OCI-LY7 (cell line): ENCODE results near the gene LIN37. TPM values are rescaled to one million over a fixed set of nuclear protein-coding genes. Genes with fewer than 3 reads are reported as not detected.

Experiments used
- BruUV-seq: library from RNA; stranded (reverse); fragments of 400-500 nt; replicated peaks from 2 replicates; lab custom pipeline; 2021; lab: Mats Ljungman, UMichigan
- CTCF ChIA-PET: fragments of 300-600 bp; sonication (Branson Sonifier 250); formaldehyde crosslinking; loops from one replicate; lab custom pipeline; 2022; ENCODE audit warnings: antibody characterized with exemption; ENCODE audit not compliant: unreplicated experiment; lab: Charles Lee
- POLR2A ChIA-PET: fragments of 300-600 bp; sonication (Branson Sonifier 250); formaldehyde crosslinking; loops from one replicate; lab custom pipeline; 2022; ENCODE audit warnings: antibody characterized with exemption; lab: Charles Lee
- DNase-seq: peaks from one replicate; pipeline ENCODE4 v3.0.0-alpha.2; 2015; ENCODE audit warnings: low spot score
- H2AFZ ChIP-seq: fragments of 200-600 bp; sonication (generic), shearing (Covaris generic); 2 replicates; pipeline ENCODE4 v1.6.1; 2014; ENCODE audit warnings: mild to moderate bottlenecking, antibody characterized with exemption, low read length, moderate library complexity
- H3K27ac ChIP-seq: fragments of 200-600 bp; sonication (generic); 2 replicates; pipeline ENCODE4 v1.5.1; 2014; ENCODE audit warnings: mixed run types, low read depth, mild to moderate bottlenecking, moderate library complexity, low read length, inconsistent platforms; ENCODE audit not compliant: poor library complexity, severe bottlenecking
- H3K36me3 ChIP-seq: fragments of 200-600 bp; sonication (generic); 2 replicates; pipeline ENCODE4 v1.6.1; 2014; ENCODE audit warnings: mild to moderate bottlenecking, antibody characterized with exemption, low read length, moderate library complexity, mixed read lengths; ENCODE audit not compliant: insufficient read depth
- H3K4me1 ChIP-seq: fragments of 200-600 bp; sonication (generic); 2 replicates; pipeline ENCODE4 v1.5.1; 2014; ENCODE audit warnings: mild to moderate bottlenecking, low read length; ENCODE audit not compliant: insufficient read depth, poor library complexity, severe bottlenecking
- H3K4me2 ChIP-seq: fragments of 200-600 bp; sonication (generic); 2 replicates; pipeline ENCODE4 v1.6.1; 2014; ENCODE audit warnings: mild to moderate bottlenecking, low read length
- H3K4me3 ChIP-seq: fragments of 200-600 bp; sonication (generic); 2 replicates; pipeline ENCODE4 v1.5.1; 2014; ENCODE audit warnings: mild to moderate bottlenecking, low read depth, low read length; ENCODE audit not compliant: poor library complexity, severe bottlenecking
- H3K79me2 ChIP-seq: fragments of 200-600 bp; sonication (generic); 2 replicates; pipeline ENCODE4 v1.6.1; 2016; ENCODE audit warnings: low read depth, mild to moderate bottlenecking, low read length, moderate library complexity, mixed read lengths; ENCODE audit not compliant: insufficient read depth
- H3K9me2 ChIP-seq: fragments of 200-600 bp; sonication (generic); 2 replicates; pipeline ENCODE4 v1.6.1; 2016; ENCODE audit warnings: mild to moderate bottlenecking, low read length, mixed read lengths; ENCODE audit not compliant: insufficient read depth
- H3K9me3 ChIP-seq: fragments of 200-600 bp; sonication (generic); 2 replicates; pipeline ENCODE4 v1.6.1; 2014; ENCODE audit warnings: mild to moderate bottlenecking, mixed run types, low read length, mixed read lengths
- H4K20me1 ChIP-seq: fragments of 200-600 bp; sonication (generic); 2 replicates; pipeline ENCODE4 v1.6.1; 2014; ENCODE audit warnings: mild to moderate bottlenecking, antibody characterized with exemption, low read length, moderate library complexity, mixed read lengths; ENCODE audit not compliant: insufficient read depth
- CTCF ChIP-seq: fragments of 200-600 bp; sonication (generic); conservative IDR thresholded peaks from 2 replicates; pipeline ENCODE4 v1.5.1; 2014; ENCODE audit warnings: mild to moderate bottlenecking, antibody characterized with exemption, low read length, moderate library complexity, mixed read lengths
- EZH2phosphoT487 ChIP-seq: fragments of 200-600 bp; sonication (generic); IDR thresholded peaks from 2 replicates; pipeline ENCODE4 v1.6.1; 2018; ENCODE audit warnings: low read depth, borderline replicate concordance, mild to moderate bottlenecking, mixed run types, antibody characterized with exemption, low read length, moderate library complexity, mixed read lengths
- intact Hi-C: fragments of 100-400 bp; cut with micrococcal nuclease; formaldehyde crosslinking; loops from one replicate; pipeline ENCODE4 v1.10.0; 2022; ENCODE audit not compliant: unreplicated experiment
- total RNA-seq, 2 experiments: library from RNA; depleted of rRNA in 1 of 2; stranded (reverse); fragments of >200 nt in 1 of 2; shearing (Covaris generic) in 1 of 2; gene quantifications; 2 replicates each; pipeline ENCODE4 v1.2.3, GENCODE V29; 2014 to 2022

LIN37 gene
- total RNA-seq, 2 experiments from 2014 or later, result 11.6 to 11.7 TPM

DNA sequence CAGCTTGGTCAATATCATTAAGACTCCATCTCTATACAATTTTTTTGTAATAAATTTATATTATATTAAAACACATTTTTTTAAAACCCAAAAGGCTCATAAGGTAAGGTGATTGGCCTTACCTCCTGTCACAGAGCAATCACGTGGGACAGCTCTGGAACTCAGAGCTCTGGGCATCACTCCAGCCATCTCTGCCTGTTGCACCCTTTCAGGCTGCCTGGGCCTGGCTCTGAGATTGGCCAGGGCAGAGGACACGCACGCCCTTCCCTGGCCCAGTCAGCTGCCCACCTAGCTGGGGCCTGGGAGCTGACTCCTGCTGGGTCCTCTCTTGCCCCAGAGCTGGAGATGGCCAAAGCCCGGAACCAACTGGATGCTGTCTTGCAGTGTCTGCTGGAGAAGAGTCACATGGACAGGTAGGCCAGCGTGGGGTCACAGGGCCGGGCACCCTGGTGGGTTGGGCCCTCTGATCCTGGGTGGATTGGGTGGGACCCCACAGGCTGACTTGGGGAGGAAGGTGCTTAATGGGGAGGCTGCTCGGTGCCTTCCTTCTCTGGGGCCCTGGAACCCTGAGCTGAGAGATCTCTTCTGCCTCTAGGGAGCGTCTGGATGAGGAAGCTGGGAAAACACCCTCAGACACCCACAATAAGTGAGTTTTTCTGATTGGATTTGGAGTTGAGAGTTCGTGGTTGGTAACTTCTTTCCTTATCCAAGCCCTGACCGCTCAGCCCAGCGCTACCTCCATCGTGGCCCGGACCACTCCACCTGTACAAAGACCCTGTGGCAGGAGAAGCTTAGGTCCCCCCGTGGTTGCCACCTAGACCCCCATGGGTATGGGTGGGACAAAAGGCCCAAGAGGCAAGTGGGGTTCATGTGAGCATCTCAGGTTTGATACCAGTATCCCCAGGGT lies 3.7 kb downstream of the LIN37 start:
- Histone ChIP-seq H3K4me1 (peaks cover 17% of the 10 kb centered on the region), H3K4me2 (no peak overlapping the region), H2AFZ (no peak overlapping the region), H4K20me1 (no peaks in the 10 kb centered on the region), H3K27ac (no peak overlapping the region), H3K36me3 (no peaks in the 10 kb centered on the region; the same call in 1 of the 2 replicates), H3K79me2 (peaks cover 5% of the 10 kb centered on the region; the same call in 1 of the 2 replicates), H3K4me3 (no peak overlapping the region), H3K9me2 (no peaks in the 10 kb centered on the region), H3K9me3 (no peaks in the 10 kb centered on the region)
- intact Hi-C loops, result no loop called here
- CTCF ChIA-PET, result no interaction called here
- POLR2A ChIA-PET, result no interaction called here
- no peak for DNase-seq
- BruUV-seq, result no TSS peak
- TF ChIP-seq CTCF (no peak), EZH2phosphoT487 (no peak)

DNA sequence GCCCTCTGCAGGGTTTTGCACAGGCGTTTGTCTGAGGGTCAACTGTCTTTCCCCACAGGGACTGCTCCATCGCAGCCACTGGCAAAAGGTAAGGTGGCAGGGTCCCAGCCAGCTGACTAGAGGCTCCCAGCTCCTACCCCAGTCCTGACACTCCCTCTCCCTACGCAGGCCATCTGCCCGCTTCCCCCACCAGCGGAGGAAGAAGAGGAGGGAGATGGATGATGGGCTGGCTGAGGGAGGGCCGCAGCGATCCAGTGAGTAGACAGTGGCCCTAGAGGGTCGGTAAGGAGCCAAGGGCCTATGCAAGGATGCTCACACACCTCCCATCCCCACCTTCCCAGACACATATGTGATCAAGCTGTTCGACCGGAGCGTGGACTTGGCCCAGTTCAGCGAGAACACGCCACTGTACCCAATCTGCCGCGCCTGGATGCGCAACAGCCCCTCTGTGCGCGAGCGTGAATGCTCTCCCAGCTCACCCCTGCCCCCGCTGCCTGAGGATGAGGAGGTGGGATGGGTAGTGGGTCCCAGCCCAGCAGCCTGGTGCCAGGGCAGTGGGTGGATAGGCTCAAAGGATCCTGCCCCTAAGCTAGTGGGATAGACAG lies 4.5 kb downstream of the LIN37 start:
- intact Hi-C loops, result no loop called here
- Histone ChIP-seq H3K9me2 (no peaks in the 10 kb centered on the region), H3K79me2 (no peaks in the 10 kb centered on the region), H4K20me1 (no peaks in the 10 kb centered on the region), H2AFZ (no peak overlapping the region), H3K27ac (no peak overlapping the region), H3K36me3 (no peaks in the 10 kb centered on the region), H3K4me3 (no peak overlapping the region), H3K4me2 (no peak overlapping the region), H3K9me3 (no peaks in the 10 kb centered on the region), H3K4me1 (peaks cover 15% of the 10 kb centered on the region)
- ChIA-PET POLR2A (no interaction called here), CTCF (no interaction called here)
- no peak for DNase-seq
- TF ChIP-seq EZH2phosphoT487 (no peak), CTCF (no peak)
- BruUV-seq, result no TSS peak
